ENCODE results near the gene CFLAR.

DNA sequence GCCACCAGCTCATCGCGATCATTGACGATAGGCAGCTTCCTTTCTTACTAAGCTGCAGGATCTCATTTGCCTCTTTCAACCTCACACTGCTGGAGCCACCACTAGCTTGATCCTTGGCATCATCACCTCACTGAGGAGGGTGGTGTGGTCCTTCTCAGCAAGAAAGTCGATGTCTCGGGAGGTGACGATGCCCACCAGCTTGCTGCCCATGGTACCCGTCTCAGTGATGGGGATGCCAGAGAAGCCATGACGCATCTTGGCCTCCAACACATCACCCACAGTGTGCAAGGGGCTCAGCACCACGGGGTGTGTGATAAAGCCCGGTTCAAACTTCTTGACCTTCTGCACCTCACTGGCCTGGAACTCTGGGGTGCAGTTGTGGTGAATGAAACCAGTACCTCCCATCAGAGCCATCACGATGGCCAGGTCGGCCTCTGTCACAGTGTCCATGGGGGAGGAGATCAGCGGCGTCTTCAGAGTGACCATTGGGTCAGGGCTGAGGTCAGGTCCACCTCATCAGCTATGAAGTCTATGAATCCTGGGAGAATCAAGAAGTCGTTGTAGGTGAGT, 22.5 kb downstream of the CFLAR start:
- TF ChIP-seq SMAD3 (CRISPR knock-in tag; IDR thresholded peaks at IDR 0.05; ENCODE audit: borderline replicate concordance) = no peak
- TF ChIP-seq, protein P1, sequence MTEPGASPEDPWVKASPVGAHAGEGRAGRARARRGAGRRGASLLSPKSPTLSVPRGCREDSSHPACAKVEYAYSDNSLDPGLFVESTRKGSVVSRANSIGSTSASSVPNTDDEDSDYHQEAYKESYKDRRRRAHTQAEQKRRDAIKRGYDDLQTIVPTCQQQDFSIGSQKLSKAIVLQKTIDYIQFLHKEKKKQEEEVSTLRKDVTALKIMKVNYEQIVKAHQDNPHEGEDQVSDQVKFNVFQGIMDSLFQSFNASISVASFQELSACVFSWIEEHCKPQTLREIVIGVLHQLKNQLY (CRISPR knock-in tag; IDR thresholded peaks at IDR 0.05) = no peak
- TF ChIP-seq, protein P2, sequence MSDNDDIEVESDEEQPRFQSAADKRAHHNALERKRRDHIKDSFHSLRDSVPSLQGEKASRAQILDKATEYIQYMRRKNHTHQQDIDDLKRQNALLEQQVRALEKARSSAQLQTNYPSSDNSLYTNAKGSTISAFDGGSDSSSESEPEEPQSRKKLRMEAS (CRISPR knock-in tag; IDR thresholded peaks at IDR 0.05) = no peak
- TF ChIP-seq, protein P3, sequence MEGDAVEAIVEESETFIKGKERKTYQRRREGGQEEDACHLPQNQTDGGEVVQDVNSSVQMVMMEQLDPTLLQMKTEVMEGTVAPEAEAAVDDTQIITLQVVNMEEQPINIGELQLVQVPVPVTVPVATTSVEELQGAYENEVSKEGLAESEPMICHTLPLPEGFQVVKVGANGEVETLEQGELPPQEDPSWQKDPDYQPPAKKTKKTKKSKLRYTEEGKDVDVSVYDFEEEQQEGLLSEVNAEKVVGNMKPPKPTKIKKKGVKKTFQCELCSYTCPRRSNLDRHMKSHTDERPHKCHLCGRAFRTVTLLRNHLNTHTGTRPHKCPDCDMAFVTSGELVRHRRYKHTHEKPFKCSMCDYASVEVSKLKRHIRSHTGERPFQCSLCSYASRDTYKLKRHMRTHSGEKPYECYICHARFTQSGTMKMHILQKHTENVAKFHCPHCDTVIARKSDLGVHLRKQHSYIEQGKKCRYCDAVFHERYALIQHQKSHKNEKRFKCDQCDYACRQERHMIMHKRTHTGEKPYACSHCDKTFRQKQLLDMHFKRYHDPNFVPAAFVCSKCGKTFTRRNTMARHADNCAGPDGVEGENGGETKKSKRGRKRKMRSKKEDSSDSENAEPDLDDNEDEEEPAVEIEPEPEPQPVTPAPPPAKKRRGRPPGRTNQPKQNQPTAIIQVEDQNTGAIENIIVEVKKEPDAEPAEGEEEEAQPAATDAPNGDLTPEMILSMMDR (IDR thresholded peaks at IDR 0.05) = no peak

Data from WTC11 (cell line).